ENCODE data around the gene BMPER.

Gene BMPER

DNA sequence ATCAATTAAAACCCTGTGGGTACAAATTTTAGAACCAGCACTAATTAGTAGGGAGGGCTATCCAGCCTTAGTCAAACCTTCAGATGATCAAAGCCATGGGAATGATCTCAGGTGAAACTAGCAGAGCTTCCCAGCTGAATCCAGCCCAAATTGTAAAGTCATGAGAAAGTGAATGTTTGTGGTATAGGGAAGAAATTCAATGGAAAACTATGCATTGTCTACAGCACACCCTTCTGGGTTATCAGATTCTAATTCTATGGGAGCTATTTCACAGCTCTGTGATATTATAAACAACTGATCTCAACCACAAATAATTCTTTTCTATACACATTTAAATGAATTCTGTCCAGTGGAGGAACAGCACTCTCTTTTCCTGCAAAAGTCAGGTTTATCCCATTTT is 24.6 kb upstream of the BMPER start:
- Histone ChIP-seq H3K36me3 (ENCODE audit: control insufficient read depth, insufficient read depth, low read length) (no peaks in the 10 kb centered on the region), H3K27me3 (ENCODE audit: control insufficient read depth, insufficient read depth, low read length) (no peaks in the 10 kb centered on the region), H3K4me1 (ENCODE audit: control insufficient read depth, insufficient read depth, low read length) (peaks cover 5% of the 10 kb centered on the region), H3K4me3 (ENCODE audit: low read depth, low read length) (no peak overlapping the region), H3K9me3 (ENCODE audit: control insufficient read depth, insufficient read depth, low read length) (no peaks in the 10 kb centered on the region), H3K9ac (ENCODE audit: low read depth, low read length) (no peak overlapping the region)

DNA sequence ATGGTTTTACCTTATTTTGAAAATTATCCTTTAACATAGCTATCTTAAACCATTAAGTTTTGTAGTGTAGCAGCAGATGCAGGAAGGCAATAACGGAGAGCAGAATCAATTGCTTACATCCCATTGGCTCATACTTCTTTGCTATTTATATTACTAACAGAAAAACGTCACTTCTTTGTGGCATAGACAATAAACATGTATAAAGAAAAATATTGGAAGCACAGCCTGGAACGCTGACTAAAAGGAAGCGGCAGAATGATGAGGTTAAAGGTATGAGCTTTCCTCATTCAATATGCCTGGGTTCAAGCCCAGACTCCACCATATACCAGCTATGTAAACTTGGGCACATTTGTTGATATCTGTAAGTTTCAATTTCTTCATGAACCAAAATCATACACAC is 24.0 kb upstream of the BMPER start:
- Histone ChIP-seq H3K27me3 (ENCODE audit: control insufficient read depth, insufficient read depth, low read length) (no peaks in the 10 kb centered on the region), H3K9me3 (ENCODE audit: control insufficient read depth, insufficient read depth, low read length) (no peaks in the 10 kb centered on the region), H3K36me3 (ENCODE audit: control insufficient read depth, insufficient read depth, low read length) (no peaks in the 10 kb centered on the region), H3K4me1 (ENCODE audit: control insufficient read depth, insufficient read depth, low read length) (peaks cover 8% of the 10 kb centered on the region), H3K9ac (ENCODE audit: low read depth, low read length) (no peak overlapping the region), H3K4me3 (ENCODE audit: low read depth, low read length) (no peak overlapping the region)

DNA sequence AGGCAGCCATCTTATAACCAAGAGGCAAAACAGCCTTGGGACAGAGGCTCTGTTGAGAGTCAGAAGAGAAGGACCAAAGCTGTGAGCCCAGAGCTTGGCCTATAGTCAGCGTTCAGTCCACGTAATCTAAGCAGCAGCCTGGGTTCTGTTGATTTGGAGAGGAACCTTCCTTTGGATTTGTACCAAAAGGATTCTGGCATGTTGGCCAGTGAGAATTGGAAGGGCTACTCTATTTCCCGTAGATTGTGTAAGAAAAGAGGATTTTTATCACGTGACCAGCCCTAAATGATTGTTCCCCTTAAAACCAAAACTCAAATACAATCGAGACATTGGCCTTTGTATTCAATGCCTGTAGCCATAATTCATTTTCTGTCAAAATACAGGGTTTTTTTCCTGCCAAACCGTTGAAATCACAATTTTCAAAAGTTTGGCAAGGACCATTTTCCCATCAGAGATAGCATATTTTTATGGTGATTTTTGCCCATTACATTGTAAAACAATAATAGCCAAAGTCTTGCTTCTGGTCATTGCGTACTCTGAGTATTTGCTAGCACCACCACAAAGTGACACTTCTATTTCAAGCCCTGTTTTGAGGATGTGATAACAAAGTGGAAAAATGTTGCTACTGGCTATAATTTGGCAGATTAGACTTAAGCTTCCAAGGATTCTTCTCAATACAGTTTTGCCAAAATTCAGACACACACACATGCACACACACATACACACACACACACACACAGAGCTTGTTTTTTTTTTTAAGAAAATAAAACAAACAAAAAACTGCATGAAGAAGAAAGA is 23.1 kb upstream of the BMPER start:
- H3K27me3 ChIP-seq (ENCODE audit: control insufficient read depth, insufficient read depth, low read length), result no peaks in the 10 kb centered on the region
- H3K9me3 ChIP-seq (ENCODE audit: control insufficient read depth, insufficient read depth, low read length), result no peaks in the 10 kb centered on the region
- no peak overlapping the region for H3K4me3 ChIP-seq (ENCODE audit: low read depth, low read length)
- H3K36me3 ChIP-seq (ENCODE audit: control insufficient read depth, insufficient read depth, low read length), result no peaks in the 10 kb centered on the region
- H3K9ac ChIP-seq (ENCODE audit: low read depth, low read length), result no peak overlapping the region
- H3K4me1 ChIP-seq (ENCODE audit: control insufficient read depth, insufficient read depth, low read length), result peaks cover 10% of the 10 kb centered on the region

GRCh38 chr7:33882950-33883670 is 22.2 kb upstream of the BMPER start:
- Histone ChIP-seq H3K36me3 (ENCODE audit: control insufficient read depth, insufficient read depth, low read length) (no peaks in the 10 kb centered on the region), H3K27me3 (ENCODE audit: control insufficient read depth, insufficient read depth, low read length) (no peaks in the 10 kb centered on the region), H3K9ac (ENCODE audit: low read depth, low read length) (no peak overlapping the region), H3K9me3 (ENCODE audit: control insufficient read depth, insufficient read depth, low read length) (no peaks in the 10 kb centered on the region), H3K4me3 (ENCODE audit: low read depth, low read length) (no peak overlapping the region), H3K4me1 (ENCODE audit: control insufficient read depth, insufficient read depth, low read length) (peaks cover 10% of the 10 kb centered on the region)

DNA sequence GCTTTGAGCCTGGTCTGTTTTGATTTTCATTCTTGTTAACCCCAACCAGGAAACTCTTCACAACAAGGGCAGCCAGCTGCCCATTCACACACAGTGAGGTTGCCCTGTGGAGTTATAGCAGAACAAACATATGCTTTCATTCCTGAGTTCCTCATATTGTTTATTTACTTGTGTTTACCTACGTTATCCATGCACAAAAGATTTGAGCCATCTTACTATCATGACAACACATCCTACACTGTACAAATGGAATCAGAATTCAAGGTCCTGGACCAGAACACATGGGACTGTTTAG is 21.7 kb upstream of the BMPER start:
- Histone ChIP-seq H3K36me3 (ENCODE audit: control insufficient read depth, insufficient read depth, low read length) (no peaks in the 10 kb centered on the region), H3K27me3 (ENCODE audit: control insufficient read depth, insufficient read depth, low read length) (no peaks in the 10 kb centered on the region), H3K4me3 (ENCODE audit: low read depth, low read length) (no peak overlapping the region), H3K4me1 (ENCODE audit: control insufficient read depth, insufficient read depth, low read length) (peaks cover 10% of the 10 kb centered on the region), H3K9me3 (ENCODE audit: control insufficient read depth, insufficient read depth, low read length) (no peaks in the 10 kb centered on the region), H3K9ac (ENCODE audit: low read depth, low read length) (no peak overlapping the region)

DNA sequence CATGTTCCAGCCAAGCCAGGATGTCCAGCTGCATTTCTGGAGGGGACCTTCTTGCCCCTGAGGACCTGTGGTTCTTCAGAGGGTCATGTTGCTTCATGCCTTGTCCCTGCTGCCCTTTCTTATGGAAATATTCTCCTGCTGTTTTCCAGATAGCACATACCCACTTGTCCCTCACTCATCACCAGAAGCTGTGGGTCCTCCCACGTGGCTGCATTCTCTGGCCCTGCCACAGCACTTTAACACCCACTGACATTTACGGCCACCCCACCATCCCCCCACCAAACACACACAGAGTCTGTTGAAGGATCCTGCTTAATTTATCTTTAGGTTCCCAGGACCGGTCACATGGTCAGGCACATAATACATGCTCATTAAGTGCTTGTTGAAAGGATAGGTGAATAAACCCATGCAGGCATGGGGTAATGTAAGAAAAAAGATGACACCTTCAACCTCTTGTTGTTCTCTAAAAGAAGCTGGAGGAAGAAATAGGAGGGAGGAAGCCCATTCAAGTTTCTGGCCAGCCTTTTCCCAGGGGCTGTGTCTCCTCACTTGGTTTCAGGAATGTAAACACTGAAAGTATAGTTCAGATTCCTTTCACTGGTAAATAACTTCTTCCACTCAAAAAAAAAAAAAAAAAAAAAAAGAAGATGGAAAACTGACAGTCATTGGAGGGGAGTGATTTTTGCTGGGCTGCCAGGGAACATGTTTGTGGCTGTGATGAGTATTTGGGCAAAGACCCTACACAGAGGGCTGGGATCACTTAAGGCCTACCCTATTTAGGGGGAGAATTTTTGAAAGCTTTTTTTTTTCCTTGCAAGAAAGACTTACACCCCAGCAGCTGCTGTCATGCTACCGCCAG is 19.8 kb upstream of the BMPER start:
- H3K9ac ChIP-seq (ENCODE audit: low read depth, low read length), result no peak overlapping the region
- peaks cover 10% of the 10 kb centered on the region for H3K4me1 ChIP-seq (ENCODE audit: control insufficient read depth, insufficient read depth, low read length)
- no peaks in the 10 kb centered on the region for H3K36me3 ChIP-seq (ENCODE audit: control insufficient read depth, insufficient read depth, low read length)

DNA sequence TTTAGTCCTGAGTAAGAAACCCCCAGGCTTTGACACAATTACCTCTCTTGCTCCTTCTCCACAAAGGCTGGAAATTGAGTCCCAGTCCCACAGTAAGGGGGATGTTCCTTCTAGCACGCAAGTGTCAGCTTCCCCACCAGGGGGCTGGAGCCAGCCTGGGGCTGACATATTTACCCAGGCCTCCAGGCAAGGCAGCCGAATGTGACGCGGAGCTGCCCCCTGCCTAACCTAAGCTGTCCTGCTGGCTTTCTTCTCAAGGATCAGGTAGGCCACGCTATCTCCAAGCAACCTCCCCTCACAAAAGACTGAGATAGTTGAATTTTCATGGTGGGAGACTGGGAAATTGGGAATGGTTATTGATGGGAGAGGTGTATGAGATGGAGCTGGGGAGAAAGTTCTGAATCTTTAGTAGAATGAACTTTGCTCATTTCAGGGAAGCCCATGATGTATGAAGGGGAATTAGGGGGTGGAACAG is 19.2 kb upstream of the BMPER start:
- no peak overlapping the region for H3K4me3 ChIP-seq (ENCODE audit: low read depth, low read length)
- no peak overlapping the region for H3K9ac ChIP-seq (ENCODE audit: low read depth, low read length)
- H3K4me1 ChIP-seq (ENCODE audit: control insufficient read depth, insufficient read depth, low read length), result peaks cover 10% of the 10 kb centered on the region
- H3K36me3 ChIP-seq (ENCODE audit: control insufficient read depth, insufficient read depth, low read length), result no peaks in the 10 kb centered on the region
- H3K27me3 ChIP-seq (ENCODE audit: control insufficient read depth, insufficient read depth, low read length), result no peaks in the 10 kb centered on the region
- no peaks in the 10 kb centered on the region for H3K9me3 ChIP-seq (ENCODE audit: control insufficient read depth, insufficient read depth, low read length)

More for the DNA sequence above, 19.8 kb upstream of the BMPER start:
- no peaks in the 10 kb centered on the region for H3K27me3 ChIP-seq (ENCODE audit: control insufficient read depth, insufficient read depth, low read length)
- no peaks in the 10 kb centered on the region for H3K9me3 ChIP-seq (ENCODE audit: control insufficient read depth, insufficient read depth, low read length)
- no peak overlapping the region for H3K4me3 ChIP-seq (ENCODE audit: low read depth, low read length)

GRCh38 chr7:33887266-33887975 is 17.9 kb upstream of the BMPER start:
- Histone ChIP-seq H3K9me3 (ENCODE audit: control insufficient read depth, insufficient read depth, low read length) (no peaks in the 10 kb centered on the region), H3K36me3 (ENCODE audit: control insufficient read depth, insufficient read depth, low read length) (no peaks in the 10 kb centered on the region)

GRCh38 chr7:33888166-33888565 is 17.2 kb upstream of the BMPER start:
- peaks cover 10% of the 10 kb centered on the region for H3K4me1 ChIP-seq (ENCODE audit: control insufficient read depth, insufficient read depth, low read length)
- H3K27me3 ChIP-seq (ENCODE audit: control insufficient read depth, insufficient read depth, low read length), result no peaks in the 10 kb centered on the region
- H3K9me3 ChIP-seq (ENCODE audit: control insufficient read depth, insufficient read depth, low read length), result no peaks in the 10 kb centered on the region
- no peak overlapping the region for H3K4me3 ChIP-seq (ENCODE audit: low read depth, low read length)
- H3K36me3 ChIP-seq (ENCODE audit: control insufficient read depth, insufficient read depth, low read length), result no peaks in the 10 kb centered on the region
- H3K9ac ChIP-seq (ENCODE audit: low read depth, low read length), result no peak overlapping the region

More at GRCh38 chr7:33887266-33887975, 17.9 kb upstream of the BMPER start:
- H3K4me1 ChIP-seq (ENCODE audit: control insufficient read depth, insufficient read depth, low read length), result peaks cover 10% of the 10 kb centered on the region
- no peak overlapping the region for H3K9ac ChIP-seq (ENCODE audit: low read depth, low read length)
- H3K27me3 ChIP-seq (ENCODE audit: control insufficient read depth, insufficient read depth, low read length), result no peaks in the 10 kb centered on the region
- no peak overlapping the region for H3K4me3 ChIP-seq (ENCODE audit: low read depth, low read length)

- H3K36me3 ChIP-seq (ENCODE audit: control insufficient read depth, insufficient read depth, low read length), result no peaks in the 10 kb centered on the region
- H3K27me3 ChIP-seq (ENCODE audit: control insufficient read depth, insufficient read depth, low read length), result no peaks in the 10 kb centered on the region
- no peaks in the 10 kb centered on the region for H3K9me3 ChIP-seq (ENCODE audit: control insufficient read depth, insufficient read depth, low read length)
- peaks cover 10% of the 10 kb centered on the region for H3K4me1 ChIP-seq (ENCODE audit: control insufficient read depth, insufficient read depth, low read length)
- no peak overlapping the region for H3K4me3 ChIP-seq (ENCODE audit: low read depth, low read length)
- no peak overlapping the region for H3K9ac ChIP-seq (ENCODE audit: low read depth, low read length)
These were observed 12.4 kb upstream of the BMPER start for GRCh38 chr7:33892945-33893344.

GRCh38 chr7:33893377-33893776 is 12.0 kb upstream of the BMPER start:
- Histone ChIP-seq H3K9ac (ENCODE audit: low read depth, low read length) (no peak overlapping the region), H3K36me3 (ENCODE audit: control insufficient read depth, insufficient read depth, low read length) (no peaks in the 10 kb centered on the region), H3K4me3 (ENCODE audit: low read depth, low read length) (no peak overlapping the region), H3K27me3 (ENCODE audit: control insufficient read depth, insufficient read depth, low read length) (no peaks in the 10 kb centered on the region), H3K4me1 (ENCODE audit: control insufficient read depth, insufficient read depth, low read length) (peaks cover 10% of the 10 kb centered on the region), H3K9me3 (ENCODE audit: control insufficient read depth, insufficient read depth, low read length) (no peaks in the 10 kb centered on the region)

Measured in iPS-15b (cell line).